Esophagus squamous epithelium (tissue), 5 donors: ENCODE measurements around the gene KLF6. TPM values are rescaled to one million over a fixed set of nuclear protein-coding genes. Genes with fewer than 3 reads are reported as not detected.

Source experiments
- DNase-seq: peaks from one replicate; lab custom pipeline; 2025; lab: John Stamatoyannopoulos, UW
- H3K27ac ChIP-seq, 4 donors: fragments of 200-600 bp; sonication (generic); one replicate each; pipeline ENCODE4 v1.5.1; 2016 to 2019; ENCODE audit warnings: mild to moderate bottlenecking in 1 of 4
- H3K27me3 ChIP-seq, 4 donors: fragments of 200-600 bp; sonication (generic); 1 replicate in 3 of 4; 2 replicates in 1 of 4; pipeline versions ENCODE4 v1.5.1 to v1.6.0; 2017 to 2021; ENCODE audit warnings: antibody characterized with exemption in 1 of 4
- H3K36me3 ChIP-seq, 3 donors: fragments of 200-600 bp; sonication (generic); one replicate each; pipeline ENCODE4 v1.5.1; 2016 to 2019
- H3K4me1 ChIP-seq, 3 donors: fragments of 200-600 bp; sonication (generic); one replicate each; pipeline ENCODE4 v1.5.1; 2017 to 2019
- H3K4me3 ChIP-seq, 4 donors: fragments of 200-600 bp; sonication (generic); 1 replicate in 3 of 4; 2 replicates in 1 of 4; pipeline ENCODE4 v1.5.1; 2016 to 2019; ENCODE audit warnings: mild to moderate bottlenecking in 2 of 4, moderate library complexity in 1 of 4
- H3K9me3 ChIP-seq, 3 donors: fragments of 200-600 bp; sonication (generic); one replicate each; pipeline ENCODE4 v1.5.1; 2016 to 2019
- POLR2A ChIP-seq, 4 donors: fragments of 450-650 bp; IDR thresholded peaks; one replicate each; pipeline ENCODE4 v1.6.1; 2017; ENCODE audit warnings: antibody characterized with exemption in 4 of 4, mild to moderate bottlenecking in 4 of 4, moderate library complexity in 3 of 4
- WGBS, 2 donors: methylation state at CpG; one replicate each; pipeline ENCODE4 v1.1.5; 2018; 5-methylcytosine and 5-hydroxymethylcytosine counted together
- intact Hi-C: fragments of 100-400 bp; cut with DNase I; formaldehyde crosslinking; loops from one replicate; pipeline ENCODE4 v1.15.0; 2022
- total RNA-seq, 4 donors: library from RNA; depleted of rRNA; stranded (reverse); fragments of >200 nt; gene quantifications; one replicate each; pipeline ENCODE4 v1.1.0, GENCODE V29; 2016
- TF ChIP-seq, protein P1 (sequence below), 6 experiments: fragments of 450-650 bp in 4 of 6; fragments of 200-600 bp in 2 of 6; sonication (generic) in 2 of 6; IDR thresholded peaks; one replicate each; pipeline ENCODE4 v1.5.1; 2016 to 2019; ENCODE audit warnings: antibody characterized with exemption in 6 of 6, mild to moderate bottlenecking in 4 of 6, moderate library complexity in 4 of 6
- donor health status: DM: yes; HTN: yes; CAD: no.

The KLF6 gene
- total RNA-seq, 4 donors from 2014 or later, result 39.6 to 91.2 (median 74.2) TPM

DNA sequence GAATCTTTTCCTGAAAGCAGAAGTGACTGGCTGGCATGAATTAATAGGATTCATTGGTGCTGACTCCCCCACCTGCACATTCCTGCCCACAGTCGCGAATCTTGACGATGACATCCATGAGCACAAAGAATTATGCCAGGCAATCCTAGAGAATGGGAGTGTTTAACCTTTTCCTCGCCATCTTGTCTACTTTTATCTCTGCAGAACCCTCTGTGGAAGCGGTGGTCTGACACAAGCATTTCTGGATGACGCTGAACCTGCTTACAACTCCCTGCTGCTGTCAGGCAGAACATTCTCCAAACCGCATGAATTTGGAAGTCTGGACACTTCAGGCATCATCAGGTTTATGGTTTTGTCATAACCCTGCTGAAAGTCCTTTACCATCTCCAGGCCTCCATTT is 36.5 kb downstream of the KLF6 start:
- Histone ChIP-seq H3K36me3 (no peaks in the 10 kb centered on the region), H3K4me3 (no peak overlapping the region), H3K9me3 (no peaks in the 10 kb centered on the region), H3K27ac (peak overlapping the region in 3 of 4 donors; percentile 77 to 80 (median 79)), H3K4me1 (peaks cover 11 to 37% (median 19%) of the 10 kb centered on the region in 3 donors), H3K27me3 (no peaks in the 10 kb centered on the region)
- intact Hi-C loops, result no loop called here
- DNase-seq, result no peak
- TF ChIP-seq POLR2A (IDR thresholded peaks at IDR 0.05), result no peak
- TF ChIP-seq, protein P1, sequence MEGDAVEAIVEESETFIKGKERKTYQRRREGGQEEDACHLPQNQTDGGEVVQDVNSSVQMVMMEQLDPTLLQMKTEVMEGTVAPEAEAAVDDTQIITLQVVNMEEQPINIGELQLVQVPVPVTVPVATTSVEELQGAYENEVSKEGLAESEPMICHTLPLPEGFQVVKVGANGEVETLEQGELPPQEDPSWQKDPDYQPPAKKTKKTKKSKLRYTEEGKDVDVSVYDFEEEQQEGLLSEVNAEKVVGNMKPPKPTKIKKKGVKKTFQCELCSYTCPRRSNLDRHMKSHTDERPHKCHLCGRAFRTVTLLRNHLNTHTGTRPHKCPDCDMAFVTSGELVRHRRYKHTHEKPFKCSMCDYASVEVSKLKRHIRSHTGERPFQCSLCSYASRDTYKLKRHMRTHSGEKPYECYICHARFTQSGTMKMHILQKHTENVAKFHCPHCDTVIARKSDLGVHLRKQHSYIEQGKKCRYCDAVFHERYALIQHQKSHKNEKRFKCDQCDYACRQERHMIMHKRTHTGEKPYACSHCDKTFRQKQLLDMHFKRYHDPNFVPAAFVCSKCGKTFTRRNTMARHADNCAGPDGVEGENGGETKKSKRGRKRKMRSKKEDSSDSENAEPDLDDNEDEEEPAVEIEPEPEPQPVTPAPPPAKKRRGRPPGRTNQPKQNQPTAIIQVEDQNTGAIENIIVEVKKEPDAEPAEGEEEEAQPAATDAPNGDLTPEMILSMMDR (IDR thresholded peaks at IDR 0.05), result no peak
- 68 to 72% methylated on average over 6 to 7 of the region's 7 CpGs for WGBS, 2 donors

DNA sequence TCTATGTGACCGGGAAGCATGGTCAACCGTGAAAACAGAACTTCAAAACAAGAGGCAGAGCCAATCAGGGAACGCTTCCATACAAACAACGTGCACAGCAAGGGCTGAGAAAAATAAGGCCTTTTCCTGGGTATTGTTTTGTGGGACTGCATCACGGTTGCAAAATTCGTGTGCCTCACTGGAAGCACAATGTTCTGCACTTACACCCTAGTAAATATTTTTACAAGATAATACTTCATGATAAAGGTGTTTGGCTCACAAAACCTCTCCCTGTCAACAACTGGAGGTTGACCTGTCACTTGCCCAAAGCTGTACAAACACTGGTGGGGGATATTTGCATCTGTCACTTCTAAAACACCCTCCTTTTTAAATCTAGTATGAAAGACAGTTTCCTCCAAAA is 37.0 kb downstream of the KLF6 start:
- Histone ChIP-seq H3K27me3 (no peaks in the 10 kb centered on the region), H3K36me3 (no peaks in the 10 kb centered on the region), H3K27ac (peak overlapping the region; percentile 47 to 84 (median 78)), H3K9me3 (no peaks in the 10 kb centered on the region), H3K4me3 (no peak overlapping the region), H3K4me1 (peaks cover 11 to 37% (median 19%) of the 10 kb centered on the region in 3 donors)
- TF ChIP-seq POLR2A (IDR thresholded peaks at IDR 0.05), result no peak
- intact Hi-C loops, result no loop called here
- no peak for DNase-seq
- 67 to 77% methylated on average over 6 of the region's 6 CpGs for WGBS, 2 donors

DNA sequence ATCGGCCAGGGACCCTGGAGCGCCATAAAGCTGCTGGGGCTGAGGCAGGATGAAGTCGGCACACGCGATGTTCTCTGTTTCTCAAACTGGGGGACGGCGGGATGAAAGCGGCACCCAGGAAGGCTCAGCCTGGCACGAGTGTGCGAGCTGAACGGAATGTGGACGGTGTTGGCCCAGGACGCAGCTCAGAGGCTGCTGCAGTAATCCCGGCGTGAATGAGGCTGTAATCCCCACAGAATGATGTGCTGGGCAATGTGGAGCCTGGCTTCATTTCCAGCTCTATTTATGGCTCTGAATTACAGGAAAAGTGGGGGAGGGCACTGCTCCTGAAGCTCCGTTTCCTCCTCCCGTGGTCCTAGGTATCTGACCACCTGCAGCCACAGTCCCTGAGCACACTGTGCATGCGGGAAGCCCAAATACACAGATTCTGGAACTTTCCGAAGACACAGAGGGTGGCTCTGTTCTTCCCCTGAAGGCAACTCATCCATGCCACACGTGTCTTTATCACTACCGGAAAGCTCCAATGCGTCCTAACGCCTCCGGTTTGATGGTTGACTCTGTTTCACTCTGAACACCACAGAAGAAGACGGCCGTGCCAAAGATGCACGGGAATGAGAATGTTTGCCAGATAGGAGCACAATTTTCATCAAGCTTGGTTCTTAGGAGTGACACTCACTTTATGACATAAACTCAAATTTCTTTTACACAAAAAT is 37.6 kb downstream of the KLF6 start:
- intact Hi-C loops, result no loop called here
- peaks cover 11 to 37% (median 19%) of the 10 kb centered on the region in 3 donors for H3K4me1 ChIP-seq
- no peak for DNase-seq
- TF ChIP-seq, protein P1 (IDR thresholded peaks at IDR 0.05), result no peak
- TF ChIP-seq POLR2A (IDR thresholded peaks at IDR 0.05), result no peak
- peak overlapping the region; percentile 47 to 84 (median 78) for H3K27ac ChIP-seq
- peak overlapping the region in 1 of 4 donors; percentile 29 for H3K4me3 ChIP-seq
- no peaks in the 10 kb centered on the region for H3K27me3 ChIP-seq
- WGBS, 2 donors, result 74 to 78% methylated on average over 9 to 26 of the region's 27 CpGs
- H3K9me3 ChIP-seq, result no peaks in the 10 kb centered on the region
- H3K36me3 ChIP-seq, result no peaks in the 10 kb centered on the region

DNA sequence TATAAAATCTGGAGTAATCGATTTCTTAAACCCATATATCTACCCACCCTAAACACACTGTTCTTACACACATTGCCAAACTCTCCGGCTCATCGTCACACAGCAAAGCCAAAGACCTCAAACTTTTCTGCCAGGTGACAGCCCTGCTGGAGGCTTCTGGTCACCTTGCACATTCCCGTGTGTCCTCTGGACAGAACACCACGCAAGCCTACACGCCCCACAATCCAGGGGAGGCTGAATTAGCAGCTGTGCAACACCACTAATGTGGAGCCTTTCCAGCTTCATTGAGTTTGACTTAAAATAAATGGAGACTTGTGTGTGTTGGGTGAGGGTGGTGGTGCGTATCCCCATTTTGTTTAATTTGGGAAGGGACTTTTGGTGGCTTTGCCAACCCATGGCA is 38.4 kb downstream of the KLF6 start:
- peaks cover 11 to 37% (median 21%) of the 10 kb centered on the region in 3 donors for H3K4me1 ChIP-seq
- no peak overlapping the region for H3K4me3 ChIP-seq
- DNase-seq, result no peak
- TF ChIP-seq, protein P1 (IDR thresholded peaks at IDR 0.05), result no peak
- TF ChIP-seq POLR2A (IDR thresholded peaks at IDR 0.05), result no peak
- WGBS, 2 donors, result 91 to 100% methylated on average over 5 to 7 of the region's 7 CpGs
- no peaks in the 10 kb centered on the region for H3K36me3 ChIP-seq
- peak overlapping the region; percentile 47 to 84 (median 78) for H3K27ac ChIP-seq
- intact Hi-C loops, result no loop called here
- no peaks in the 10 kb centered on the region for H3K27me3 ChIP-seq
- no peaks in the 10 kb centered on the region for H3K9me3 ChIP-seq

DNA sequence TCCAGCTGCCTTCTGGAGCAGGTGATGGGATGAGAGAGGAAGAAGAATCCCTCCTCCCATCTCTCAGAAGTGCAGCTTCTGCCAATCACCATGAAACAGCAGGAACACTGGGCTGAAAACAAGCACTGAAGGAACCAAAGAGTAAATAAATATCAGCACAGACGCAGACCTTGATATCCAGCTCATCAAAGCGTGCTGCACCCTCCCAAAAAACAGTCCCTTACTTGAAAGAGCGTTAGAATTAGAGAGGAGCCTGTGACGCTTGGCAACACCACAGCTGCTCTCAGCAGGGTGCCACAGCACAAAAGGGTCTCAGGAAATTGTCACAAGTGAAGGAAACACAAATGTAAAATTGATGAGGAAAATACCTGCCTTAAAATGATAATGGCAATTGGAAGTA is 39.5 kb downstream of the KLF6 start:
- no peak overlapping the region for H3K4me3 ChIP-seq
- 87 to 96% methylated on average over 4 of the region's 4 CpGs for WGBS, 2 donors
- intact Hi-C loops, result no loop called here
- no peaks in the 10 kb centered on the region for H3K36me3 ChIP-seq
- H3K9me3 ChIP-seq, result no peaks in the 10 kb centered on the region
- DNase-seq, result no peak
- H3K27ac ChIP-seq, result no peak overlapping the region
- H3K4me1 ChIP-seq, result peaks cover 11 to 38% (median 21%) of the 10 kb centered on the region in 3 donors
- H3K27me3 ChIP-seq, result no peaks in the 10 kb centered on the region
- no peak for TF ChIP-seq POLR2A (IDR thresholded peaks at IDR 0.05)
- TF ChIP-seq, protein P1 (IDR thresholded peaks at IDR 0.05), result no peak
